ENCODE measurements around the gene CDKN2B-AS1.

DNA sequence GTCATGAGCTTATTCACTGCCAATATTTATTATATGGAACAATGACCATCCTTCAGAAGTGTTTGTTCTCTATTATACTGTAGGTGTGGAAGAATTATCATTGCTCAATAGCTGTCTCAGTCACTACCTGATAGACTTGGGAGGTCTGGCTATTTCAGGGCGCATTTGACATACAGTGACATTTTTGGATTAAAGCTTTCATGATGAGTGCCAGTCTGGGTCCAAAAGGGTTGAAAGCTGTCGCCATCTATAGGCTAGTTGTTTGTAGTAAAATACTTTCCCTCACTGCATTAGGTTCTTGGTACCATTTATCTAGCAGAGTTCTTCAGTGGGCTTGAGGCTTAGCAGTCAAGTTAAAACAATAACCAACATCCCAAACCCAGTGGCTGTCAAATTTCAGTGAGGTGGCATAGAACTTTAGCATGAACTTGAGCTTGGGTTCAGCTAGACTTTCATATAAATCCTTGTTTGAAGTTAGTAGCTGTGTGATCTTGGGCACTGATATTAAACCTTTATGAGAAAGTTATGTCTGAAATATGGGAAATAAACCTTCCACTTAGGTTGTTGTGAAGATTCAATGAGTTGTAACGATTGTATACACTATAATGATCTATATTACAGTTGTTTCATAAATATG, 125.0 kb downstream of the CDKN2B-AS1 start:
- TF ChIP-seq EZH2 (IDR thresholded peaks at IDR 0.05; ENCODE audit: low read depth, unreplicated experiment) (no peak), STAT1 (IDR thresholded peaks at IDR 0.05; ENCODE audit: unreplicated experiment) (no peak), POLR2AphosphoS5 (IDR thresholded peaks at IDR 0.05; ENCODE audit: low read depth) (no peak)
- TF ChIP-seq, protein P1, sequence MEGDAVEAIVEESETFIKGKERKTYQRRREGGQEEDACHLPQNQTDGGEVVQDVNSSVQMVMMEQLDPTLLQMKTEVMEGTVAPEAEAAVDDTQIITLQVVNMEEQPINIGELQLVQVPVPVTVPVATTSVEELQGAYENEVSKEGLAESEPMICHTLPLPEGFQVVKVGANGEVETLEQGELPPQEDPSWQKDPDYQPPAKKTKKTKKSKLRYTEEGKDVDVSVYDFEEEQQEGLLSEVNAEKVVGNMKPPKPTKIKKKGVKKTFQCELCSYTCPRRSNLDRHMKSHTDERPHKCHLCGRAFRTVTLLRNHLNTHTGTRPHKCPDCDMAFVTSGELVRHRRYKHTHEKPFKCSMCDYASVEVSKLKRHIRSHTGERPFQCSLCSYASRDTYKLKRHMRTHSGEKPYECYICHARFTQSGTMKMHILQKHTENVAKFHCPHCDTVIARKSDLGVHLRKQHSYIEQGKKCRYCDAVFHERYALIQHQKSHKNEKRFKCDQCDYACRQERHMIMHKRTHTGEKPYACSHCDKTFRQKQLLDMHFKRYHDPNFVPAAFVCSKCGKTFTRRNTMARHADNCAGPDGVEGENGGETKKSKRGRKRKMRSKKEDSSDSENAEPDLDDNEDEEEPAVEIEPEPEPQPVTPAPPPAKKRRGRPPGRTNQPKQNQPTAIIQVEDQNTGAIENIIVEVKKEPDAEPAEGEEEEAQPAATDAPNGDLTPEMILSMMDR (conservative IDR thresholded peaks at IDR 0.05; ENCODE audit: low read depth in 2 of 2): peak; percentile 62 to 78
- TF ChIP-seq, protein P2, sequence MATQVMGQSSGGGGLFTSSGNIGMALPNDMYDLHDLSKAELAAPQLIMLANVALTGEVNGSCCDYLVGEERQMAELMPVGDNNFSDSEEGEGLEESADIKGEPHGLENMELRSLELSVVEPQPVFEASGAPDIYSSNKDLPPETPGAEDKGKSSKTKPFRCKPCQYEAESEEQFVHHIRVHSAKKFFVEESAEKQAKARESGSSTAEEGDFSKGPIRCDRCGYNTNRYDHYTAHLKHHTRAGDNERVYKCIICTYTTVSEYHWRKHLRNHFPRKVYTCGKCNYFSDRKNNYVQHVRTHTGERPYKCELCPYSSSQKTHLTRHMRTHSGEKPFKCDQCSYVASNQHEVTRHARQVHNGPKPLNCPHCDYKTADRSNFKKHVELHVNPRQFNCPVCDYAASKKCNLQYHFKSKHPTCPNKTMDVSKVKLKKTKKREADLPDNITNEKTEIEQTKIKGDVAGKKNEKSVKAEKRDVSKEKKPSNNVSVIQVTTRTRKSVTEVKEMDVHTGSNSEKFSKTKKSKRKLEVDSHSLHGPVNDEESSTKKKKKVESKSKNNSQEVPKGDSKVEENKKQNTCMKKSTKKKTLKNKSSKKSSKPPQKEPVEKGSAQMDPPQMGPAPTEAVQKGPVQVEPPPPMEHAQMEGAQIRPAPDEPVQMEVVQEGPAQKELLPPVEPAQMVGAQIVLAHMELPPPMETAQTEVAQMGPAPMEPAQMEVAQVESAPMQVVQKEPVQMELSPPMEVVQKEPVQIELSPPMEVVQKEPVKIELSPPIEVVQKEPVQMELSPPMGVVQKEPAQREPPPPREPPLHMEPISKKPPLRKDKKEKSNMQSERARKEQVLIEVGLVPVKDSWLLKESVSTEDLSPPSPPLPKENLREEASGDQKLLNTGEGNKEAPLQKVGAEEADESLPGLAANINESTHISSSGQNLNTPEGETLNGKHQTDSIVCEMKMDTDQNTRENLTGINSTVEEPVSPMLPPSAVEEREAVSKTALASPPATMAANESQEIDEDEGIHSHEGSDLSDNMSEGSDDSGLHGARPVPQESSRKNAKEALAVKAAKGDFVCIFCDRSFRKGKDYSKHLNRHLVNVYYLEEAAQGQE (IDR thresholded peaks at IDR 0.05; ENCODE audit: unreplicated experiment): no peak

Measured in GM23338 (cell line).